HEK293 (cell line): Measurements from ENCODE around the gene MARCHF9.

ENCODE experiments used
- CTCF ChIA-PET: fragments of 350-600 bp; formaldehyde crosslinking; extraction: SDS; loops from one replicate; lab custom pipeline; 2021; ENCODE audit warnings: antibody characterized with exemption; lab: Yijun Ruan, JAX
- POLR2A ChIA-PET: fragments of 300-600 bp; formaldehyde crosslinking; extraction: SDS; loops from one replicate; lab custom pipeline; 2020; ENCODE audit warnings: antibody characterized with exemption, inconsistent platforms; lab: Yijun Ruan, JAX
- H3K27ac ChIP-seq: fragments of 200-500 bp; sonication (Bioruptor generic); 2 replicates; pipeline ENCODE4 v1.5.1; 2014; ENCODE audit warnings: low read depth, low read length, control low read depth, inconsistent platforms; ENCODE audit errors: extremely low read depth
- H3K36me3 ChIP-seq, 2 experiments: fragments of 200-500 bp in 1 of 2; sonication (Bioruptor generic) in 1 of 2; 1 replicate in 1 of 2; 2 replicates in 1 of 2; pipeline ENCODE4 v1.5.1; 2014 to 2017; ENCODE audit warnings: inconsistent platforms in 2 of 2, low read length in 2 of 2; ENCODE audit not compliant: control insufficient read depth in 2 of 2, insufficient read depth in 1 of 2
- H3K4me1 ChIP-seq: fragments of 200-500 bp; sonication (Bioruptor generic); 2 replicates; pipeline ENCODE4 v1.5.1; 2014; ENCODE audit warnings: mild to moderate bottlenecking, low read length, inconsistent platforms; ENCODE audit not compliant: control insufficient read depth, insufficient read depth
- H3K4me3 ChIP-seq: 2 replicates; pipeline ENCODE4 v1.5.1; 2011; ENCODE audit warnings: low read depth, mild to moderate bottlenecking, control low read depth, low read length, moderate library complexity
- H3K9me3 ChIP-seq: fragments of 200-500 bp; sonication (Bioruptor generic); 2 replicates; pipeline ENCODE4 v1.5.1; 2014; ENCODE audit warnings: low read depth, low read length, inconsistent platforms; ENCODE audit not compliant: control insufficient read depth, insufficient read depth
- BCL11A ChIP-seq: fragments of 450-650 bp; formaldehyde crosslinking; IDR thresholded peaks from 2 replicates; pipeline ENCODE4 v1.5.1; 2016; ENCODE audit warnings: low read depth, missing biosample characterization, missing genetic modification characterization
- EGR2 ChIP-seq: fragments of 450-650 bp; formaldehyde crosslinking; IDR thresholded peaks from 2 replicates; pipeline ENCODE4 v1.5.1; 2016; ENCODE audit warnings: low read depth, missing biosample characterization, missing genetic modification characterization
- GLI4 ChIP-seq: fragments of 450-650 bp; formaldehyde crosslinking; IDR thresholded peaks from 2 replicates; pipeline ENCODE4 v1.5.1; 2016; ENCODE audit warnings: missing biosample characterization, missing genetic modification characterization
- GLIS1 ChIP-seq: fragments of 450-650 bp; formaldehyde crosslinking; IDR thresholded peaks from 2 replicates; pipeline ENCODE4 v1.5.1; 2016; ENCODE audit warnings: missing biosample characterization, missing genetic modification characterization
- GLIS2 ChIP-seq: fragments of 450-650 bp; formaldehyde crosslinking; IDR thresholded peaks from 2 replicates; pipeline ENCODE4 v1.5.1; 2016; ENCODE audit warnings: missing biosample characterization, missing genetic modification characterization
- HOXA7 ChIP-seq: sonication (generic); formaldehyde crosslinking; IDR thresholded peaks from 2 replicates; pipeline ENCODE4 v1.8.1; 2022; ENCODE audit warnings: missing genetic modification reagents, borderline replicate concordance
- PATZ1 ChIP-seq: fragments of 450-650 bp; formaldehyde crosslinking; IDR thresholded peaks from 2 replicates; pipeline ENCODE4 v1.5.1; 2016; ENCODE audit warnings: missing biosample characterization, missing genetic modification characterization
- PBX3 ChIP-seq: sonication (generic); formaldehyde crosslinking; IDR thresholded peaks from 2 replicates; pipeline ENCODE4 v1.8.1; 2022; ENCODE audit warnings: mild to moderate bottlenecking, moderate library complexity, missing genetic modification reagents
- PRDM6 ChIP-seq: fragments of 450-650 bp; formaldehyde crosslinking; IDR thresholded peaks from 2 replicates; pipeline ENCODE4 v1.5.1; 2017; ENCODE audit warnings: missing biosample characterization, missing genetic modification characterization
- SALL2 ChIP-seq: fragments of 450-650 bp; formaldehyde crosslinking; IDR thresholded peaks from 2 replicates; pipeline ENCODE4 v1.5.0; 2017; ENCODE audit warnings: missing biosample characterization, mild to moderate bottlenecking, missing genetic modification characterization, borderline replicate concordance
- SP2 ChIP-seq: fragments of 450-650 bp; formaldehyde crosslinking; IDR thresholded peaks from 2 replicates; pipeline ENCODE4 v1.5.1; 2016; ENCODE audit warnings: missing biosample characterization, missing genetic modification characterization
- ZBTB48 ChIP-seq: fragments of 450-650 bp; formaldehyde crosslinking; IDR thresholded peaks from 2 replicates; pipeline ENCODE4 v1.5.1; 2016; ENCODE audit warnings: missing biosample characterization, missing genetic modification characterization
- ZBTB8A ChIP-seq: fragments of 450-650 bp; formaldehyde crosslinking; IDR thresholded peaks from 2 replicates; pipeline ENCODE4 v1.5.1; 2016; ENCODE audit warnings: missing biosample characterization, missing genetic modification characterization
- ZFP37 ChIP-seq: fragments of 450-650 bp; formaldehyde crosslinking; IDR thresholded peaks from 2 replicates; pipeline ENCODE4 v1.5.1; 2016; ENCODE audit warnings: missing biosample characterization, missing genetic modification characterization
- ZNF184 ChIP-seq: fragments of 450-650 bp; IDR thresholded peaks from 2 replicates; pipeline ENCODE4 v1.5.1; 2018; ENCODE audit warnings: missing biosample characterization, mild to moderate bottlenecking, missing genetic modification characterization
- ZNF341 ChIP-seq: fragments of 450-650 bp; formaldehyde crosslinking; IDR thresholded peaks from 2 replicates; pipeline ENCODE4; 2016; ENCODE audit warnings: low read depth, missing biosample characterization, missing genetic modification characterization
- ZNF366 ChIP-seq: fragments of 450-650 bp; formaldehyde crosslinking; conservative IDR thresholded peaks from 2 replicates; pipeline ENCODE4 v1.5.1; 2016; ENCODE audit warnings: missing biosample characterization, missing genetic modification characterization
- ZNF510 ChIP-seq: fragments of 450-650 bp; formaldehyde crosslinking; IDR thresholded peaks from 2 replicates; pipeline ENCODE4 v1.5.1; 2018; ENCODE audit warnings: mild to moderate bottlenecking, missing genetic modification characterization, missing biosample characterization; ENCODE audit not compliant: insufficient replicate concordance
- ZNF600 ChIP-seq: fragments of 450-650 bp; formaldehyde crosslinking; IDR thresholded peaks from 2 replicates; pipeline ENCODE4 v1.5.1; 2016; ENCODE audit warnings: missing biosample characterization, missing genetic modification characterization
- TF ChIP-seq, protein P1 (sequence below): fragments of 450-650 bp; formaldehyde crosslinking; IDR thresholded peaks from 2 replicates; pipeline ENCODE4 v1.5.1; 2016; ENCODE audit warnings: missing biosample characterization, missing genetic modification characterization
- TF ChIP-seq, protein P2 (sequence below): fragments of 450-650 bp; formaldehyde crosslinking; conservative IDR thresholded peaks from 2 replicates; pipeline ENCODE4 v1.5.1; 2016; ENCODE audit warnings: low read depth, missing biosample characterization, missing genetic modification characterization

The MARCHF9 gene

GRCh38 chr12:57772429-57773322 is 17.8 kb downstream of the MARCHF9 start, which contains the start of gene EEF1AKMT3:
TSS of gene EEF1AKMT3 (plus strand) at chr12:57772614. CDS start at chr12:57772725, 111 bp downstream.
- no peaks in the 10 kb centered on the region for H3K9me3 ChIP-seq
- H3K4me3 ChIP-seq: peak within 1 kb of the TSS; percentile 93
- CTCF ChIA-PET: interaction anchor here (0.7 to 1.4 kb wide), 4 partner anchors 10 to 37 kb away, joined by 3 to 6 read pairs (median 6); partner anchors contain the start of gene TSFM
- H3K27ac ChIP-seq: peak within 1 kb of the TSS; percentile 94
- peaks cover 5 to 47% of the 10 kb centered on the region in 2 experiments; a peak in 2 of 3 replicates for H3K36me3 ChIP-seq
- POLR2A ChIA-PET: interaction anchor here (0.6 to 1.8 kb wide), 17 partner anchors 9 to 169 kb away, joined by 3 to 14 read pairs (median 4); partner anchors contain the start of genes ATP23, CDK4, CTDSP2 and MARCHF9
- H3K4me1 ChIP-seq: peaks cover 6% of the 10 kb centered on the region; the same call in 1 of the 2 replicates
- TF ChIP-seq SP2 (tag by site-specific recombination) (peak; percentile 48), EGR2 (0 out of 2 replicates have a peak, but pooled peaks have one; percentile 19), ZBTB8A (tag by site-specific recombination) (peak; percentile 52; the same call in 1 of the 2 replicates), ZBTB48 (tag by site-specific recombination) (peak; percentile 60; the same call in 1 of the 2 replicates), ZNF600 (tag by site-specific recombination) (peak; percentile 47; the same call in 1 of the 2 replicates), ZNF184 (tag by site-specific recombination) (no peak), GLIS2 (tag by site-specific recombination) (peak; percentile 74), PBX3 (0 out of 2 replicates have a peak, but pooled peaks have one; percentile 19), GLIS1 (tag by site-specific recombination) (peak; percentile 57), SALL2 (tag by site-specific recombination) (no peak), GLI4 (tag by site-specific recombination) (0 out of 2 replicates have a peak, but pooled peaks have one; percentile 12), PRDM6 (tag by site-specific recombination) (no peak), HOXA7 (CRISPR knock-in tag) (no peak), ZFP37 (tag by site-specific recombination) (peak; percentile 33; the same call in 1 of the 2 replicates), ZNF341 (peak; percentile 52; the same call in 1 of the 2 replicates), ZNF366 (tag by site-specific recombination) (no peak), PATZ1 (tag by site-specific recombination) (peak; percentile 12), ZNF510 (tag by site-specific recombination) (no peak), BCL11A (tag by site-specific recombination) (0 out of 2 replicates have a peak, but pooled peaks have one; percentile 34)
- TF ChIP-seq, protein P1, sequence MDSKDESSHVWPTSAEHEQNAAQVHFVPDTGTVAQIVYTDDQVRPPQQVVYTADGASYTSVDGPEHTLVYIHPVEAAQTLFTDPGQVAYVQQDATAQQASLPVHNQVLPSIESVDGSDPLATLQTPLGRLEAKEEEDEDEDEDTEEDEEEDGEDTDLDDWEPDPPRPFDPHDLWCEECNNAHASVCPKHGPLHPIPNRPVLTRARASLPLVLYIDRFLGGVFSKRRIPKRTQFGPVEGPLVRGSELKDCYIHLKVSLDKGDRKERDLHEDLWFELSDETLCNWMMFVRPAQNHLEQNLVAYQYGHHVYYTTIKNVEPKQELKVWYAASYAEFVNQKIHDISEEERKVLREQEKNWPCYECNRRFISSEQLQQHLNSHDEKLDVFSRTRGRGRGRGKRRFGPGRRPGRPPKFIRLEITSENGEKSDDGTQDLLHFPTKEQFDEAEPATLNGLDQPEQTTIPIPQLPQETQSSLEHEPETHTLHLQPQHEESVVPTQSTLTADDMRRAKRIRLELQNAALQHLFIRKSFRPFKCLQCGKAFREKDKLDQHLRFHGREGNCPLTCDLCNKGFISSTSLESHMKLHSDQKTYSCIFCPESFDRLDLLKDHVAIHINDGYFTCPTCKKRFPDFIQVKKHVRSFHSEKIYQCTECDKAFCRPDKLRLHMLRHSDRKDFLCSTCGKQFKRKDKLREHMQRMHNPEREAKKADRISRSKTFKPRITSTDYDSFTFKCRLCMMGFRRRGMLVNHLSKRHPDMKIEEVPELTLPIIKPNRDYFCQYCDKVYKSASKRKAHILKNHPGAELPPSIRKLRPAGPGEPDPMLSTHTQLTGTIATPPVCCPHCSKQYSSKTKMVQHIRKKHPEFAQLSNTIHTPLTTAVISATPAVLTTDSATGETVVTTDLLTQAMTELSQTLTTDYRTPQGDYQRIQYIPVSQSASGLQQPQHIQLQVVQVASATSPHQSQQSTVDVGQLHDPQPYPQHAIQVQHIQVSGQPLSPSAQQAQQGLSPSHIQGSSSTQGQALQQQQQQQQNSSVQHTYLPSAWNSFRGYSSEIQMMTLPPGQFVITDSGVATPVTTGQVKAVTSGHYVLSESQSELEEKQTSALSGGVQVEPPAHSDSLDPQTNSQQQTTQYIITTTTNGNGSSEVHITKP: 0 out of 2 replicates have a peak, but pooled peaks have one; percentile 24
- TF ChIP-seq, protein P2, sequence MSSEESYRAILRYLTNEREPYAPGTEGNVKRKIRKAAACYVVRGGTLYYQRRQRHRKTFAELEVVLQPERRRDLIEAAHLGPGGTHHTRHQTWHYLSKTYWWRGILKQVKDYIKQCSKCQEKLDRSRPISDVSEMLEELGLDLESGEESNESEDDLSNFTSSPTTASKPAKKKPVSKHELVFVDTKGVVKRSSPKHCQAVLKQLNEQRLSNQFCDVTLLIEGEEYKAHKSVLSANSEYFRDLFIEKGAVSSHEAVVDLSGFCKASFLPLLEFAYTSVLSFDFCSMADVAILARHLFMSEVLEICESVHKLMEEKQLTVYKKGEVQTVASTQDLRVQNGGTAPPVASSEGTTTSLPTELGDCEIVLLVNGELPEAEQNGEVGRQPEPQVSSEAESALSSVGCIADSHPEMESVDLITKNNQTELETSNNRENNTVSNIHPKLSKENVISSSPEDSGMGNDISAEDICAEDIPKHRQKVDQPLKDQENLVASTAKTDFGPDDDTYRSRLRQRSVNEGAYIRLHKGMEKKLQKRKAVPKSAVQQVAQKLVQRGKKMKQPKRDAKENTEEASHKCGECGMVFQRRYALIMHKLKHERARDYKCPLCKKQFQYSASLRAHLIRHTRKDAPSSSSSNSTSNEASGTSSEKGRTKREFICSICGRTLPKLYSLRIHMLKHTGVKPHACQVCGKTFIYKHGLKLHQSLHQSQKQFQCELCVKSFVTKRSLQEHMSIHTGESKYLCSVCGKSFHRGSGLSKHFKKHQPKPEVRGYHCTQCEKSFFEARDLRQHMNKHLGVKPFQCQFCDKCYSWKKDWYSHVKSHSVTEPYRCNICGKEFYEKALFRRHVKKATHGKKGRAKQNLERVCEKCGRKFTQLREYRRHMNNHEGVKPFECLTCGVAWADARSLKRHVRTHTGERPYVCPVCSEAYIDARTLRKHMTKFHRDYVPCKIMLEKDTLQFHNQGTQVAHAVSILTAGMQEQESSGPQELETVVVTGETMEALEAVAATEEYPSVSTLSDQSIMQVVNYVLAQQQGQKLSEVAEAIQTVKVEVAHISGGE: peak; percentile 40; the same call in 1 of the 2 replicates
